SKM-1 treated with dmso at 0.1 percent for 144 hours (cell line): Measurements from ENCODE around the gene NELFB.

ENCODE experiments used
- DNase-seq: peaks from one replicate; lab custom pipeline; 2025; ENCODE audit not compliant: unreplicated experiment; lab: John Stamatoyannopoulos, UW

NELFB gene

DNA sequence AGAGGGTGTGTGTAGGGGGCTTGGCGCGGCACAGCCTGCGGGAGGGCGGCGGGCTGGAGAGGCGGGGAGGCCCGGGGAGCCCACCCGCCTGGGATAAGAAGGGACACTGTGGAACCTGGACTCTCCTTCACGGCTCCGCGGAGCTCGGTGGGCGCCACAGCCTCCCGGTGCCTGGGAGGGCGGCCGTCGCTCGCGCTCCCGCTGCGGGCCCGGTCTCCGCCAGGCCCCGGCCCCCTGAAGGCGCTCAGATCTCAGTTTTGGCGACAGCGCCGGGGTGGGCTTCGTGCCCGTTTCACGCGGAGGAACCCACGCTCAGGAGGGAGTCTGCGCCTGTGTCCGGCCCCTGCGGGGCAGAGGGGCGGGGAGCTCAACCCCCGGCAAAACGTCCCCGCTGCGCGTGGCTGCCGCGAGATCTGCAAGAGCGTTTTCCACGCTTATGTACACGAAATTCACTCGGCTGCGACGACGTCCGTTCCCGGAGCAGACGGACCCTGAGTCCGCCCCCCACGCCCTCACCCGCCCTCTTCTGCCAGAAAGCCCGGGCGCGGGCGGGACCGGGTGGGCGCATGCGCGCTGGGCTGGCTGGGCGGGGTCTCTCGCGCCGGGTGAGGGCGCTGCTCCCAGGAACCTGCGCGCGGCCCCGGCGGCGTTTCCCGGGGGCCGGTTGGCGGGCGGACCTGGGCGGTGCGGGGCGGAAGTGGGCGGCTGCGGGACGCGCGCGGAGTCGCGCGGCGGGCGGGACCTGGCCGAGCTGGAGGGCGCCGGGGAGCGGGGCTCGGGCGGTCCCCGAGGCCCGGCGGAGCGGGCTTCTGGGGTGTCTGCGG is at the start of gene NELFB:
Gene NELFB (plus strand): TSS at position 704 of the 824 bp plus-strand sequence.
- peak; percentile 80 for DNase-seq

DNA sequence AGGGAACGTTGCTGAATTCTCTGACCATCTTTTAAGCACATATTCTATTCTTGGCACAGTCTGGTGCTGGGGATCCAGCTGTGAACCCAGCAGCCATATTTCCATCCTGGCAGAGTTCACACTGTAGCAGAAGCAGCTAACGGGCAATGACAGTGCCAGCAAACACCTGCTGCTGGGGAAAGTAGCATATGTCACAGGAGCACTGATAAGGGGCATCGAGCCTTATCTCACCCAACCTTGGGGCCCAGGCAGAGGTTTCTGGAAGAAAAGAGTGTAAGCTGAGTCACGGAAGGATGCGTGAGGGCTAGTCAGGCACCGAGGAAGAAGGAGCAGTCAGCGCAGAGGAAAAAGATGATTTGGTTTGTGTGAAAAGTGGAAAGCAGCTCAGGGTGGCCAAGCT is 48.5 kb upstream of the NELFB start:
- DNase-seq, result no peak

DNA sequence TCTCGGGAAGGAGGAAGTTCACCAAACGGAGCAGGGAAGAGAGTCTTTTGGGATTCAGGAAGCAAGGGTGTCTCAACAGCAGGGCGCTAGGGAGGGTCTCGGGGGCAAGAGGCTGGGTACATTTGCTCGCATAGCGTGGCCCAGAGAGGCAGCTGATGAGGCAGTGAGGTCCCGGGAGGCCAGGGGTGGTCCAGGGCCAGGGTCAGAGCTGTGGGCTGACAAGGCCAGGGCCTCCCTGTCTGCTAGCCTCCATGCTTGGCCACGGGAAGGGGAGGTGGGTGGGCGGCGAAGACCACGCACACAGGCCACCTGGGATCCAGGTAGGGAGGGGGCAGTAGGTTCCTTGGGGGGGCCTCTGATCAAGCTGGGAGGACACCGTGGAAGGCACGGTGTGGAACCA is 43.6 kb upstream of the NELFB start:
- no peak for DNase-seq

DNA sequence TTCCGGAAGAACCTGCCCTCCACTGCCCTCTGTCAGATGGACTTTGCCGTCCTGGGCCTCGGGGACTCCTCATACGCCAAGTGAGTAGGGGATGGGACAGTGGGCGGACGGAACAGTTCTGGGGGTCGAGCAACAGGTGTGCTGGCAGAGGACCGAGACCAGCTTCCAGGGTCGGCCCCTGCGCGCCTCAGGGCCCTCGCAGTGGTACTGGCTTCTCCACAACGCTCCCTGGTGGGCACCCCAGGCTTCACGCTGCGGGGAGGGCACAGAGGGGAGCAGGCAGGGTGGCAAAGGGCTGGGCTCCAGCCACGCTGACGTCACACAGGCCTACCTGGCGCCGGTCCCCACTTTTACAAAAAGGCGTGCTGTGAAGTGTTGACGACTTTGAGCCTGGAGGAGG is 42.6 kb upstream of the NELFB start:
- DNase-seq, result no peak

DNA sequence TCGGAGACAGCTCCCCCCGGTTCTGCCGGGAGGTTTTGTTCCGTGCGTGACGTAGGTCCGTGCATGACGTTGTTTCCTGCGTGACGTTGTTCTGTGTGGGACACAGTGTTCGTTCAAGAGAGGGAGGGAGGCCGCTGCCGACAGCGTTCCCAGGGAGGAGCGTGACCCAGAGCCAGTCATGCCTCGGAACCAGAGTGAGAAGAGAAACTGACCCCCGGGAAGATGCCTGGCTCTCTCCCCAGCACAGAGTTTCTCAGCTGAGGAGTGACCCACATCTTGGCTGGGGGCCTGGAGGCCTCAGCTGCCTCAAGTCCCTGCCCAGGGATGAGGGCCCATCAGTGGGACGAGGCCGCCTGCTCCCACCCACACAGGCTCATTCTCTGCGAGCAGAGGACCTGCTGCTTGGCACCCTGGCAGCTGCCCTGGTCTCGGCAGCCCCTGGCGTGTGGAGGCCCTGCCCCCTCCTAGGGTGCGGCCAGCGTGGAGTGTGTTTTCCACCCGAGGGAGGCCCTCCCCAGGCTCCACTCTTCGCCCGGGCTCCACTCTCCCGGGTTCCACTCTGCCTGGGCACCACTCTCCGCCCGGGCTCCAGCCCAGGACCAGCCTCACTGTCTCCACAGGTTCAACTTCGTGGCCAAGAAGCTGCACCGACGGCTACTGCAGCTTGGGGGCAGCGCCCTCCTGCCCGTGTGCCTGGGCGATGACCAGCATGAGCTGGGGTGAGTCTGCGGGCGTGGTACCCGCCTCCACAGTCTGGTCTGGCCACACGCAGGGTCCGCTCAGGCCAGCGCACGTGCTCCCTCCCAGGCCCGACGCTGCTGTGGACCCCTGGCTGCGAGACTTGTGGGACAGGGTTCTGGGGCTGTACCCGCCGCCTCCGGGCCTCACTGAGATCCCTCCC is 41.7 kb upstream of the NELFB start:
- DNase-seq, result no peak

DNA sequence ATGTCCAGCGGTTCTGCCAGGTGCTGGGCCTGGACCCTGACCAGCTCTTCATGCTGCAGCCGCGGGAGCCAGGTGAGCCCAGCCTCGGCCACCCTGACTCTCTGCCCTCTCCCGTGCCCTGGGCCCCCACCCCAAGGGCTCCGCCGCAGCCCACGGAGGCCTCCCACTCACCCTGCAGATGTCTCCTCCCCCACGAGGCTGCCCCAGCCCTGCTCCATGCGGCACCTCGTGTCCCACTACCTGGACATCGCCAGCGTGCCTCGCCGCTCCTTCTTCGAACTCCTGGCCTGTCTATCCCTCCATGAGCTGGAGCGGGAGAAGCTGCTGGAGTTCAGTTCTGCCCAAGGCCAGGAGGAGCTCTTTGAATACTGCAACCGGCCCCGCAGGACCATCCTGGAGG is 40.5 kb upstream of the NELFB start:
- no peak for DNase-seq

DNA sequence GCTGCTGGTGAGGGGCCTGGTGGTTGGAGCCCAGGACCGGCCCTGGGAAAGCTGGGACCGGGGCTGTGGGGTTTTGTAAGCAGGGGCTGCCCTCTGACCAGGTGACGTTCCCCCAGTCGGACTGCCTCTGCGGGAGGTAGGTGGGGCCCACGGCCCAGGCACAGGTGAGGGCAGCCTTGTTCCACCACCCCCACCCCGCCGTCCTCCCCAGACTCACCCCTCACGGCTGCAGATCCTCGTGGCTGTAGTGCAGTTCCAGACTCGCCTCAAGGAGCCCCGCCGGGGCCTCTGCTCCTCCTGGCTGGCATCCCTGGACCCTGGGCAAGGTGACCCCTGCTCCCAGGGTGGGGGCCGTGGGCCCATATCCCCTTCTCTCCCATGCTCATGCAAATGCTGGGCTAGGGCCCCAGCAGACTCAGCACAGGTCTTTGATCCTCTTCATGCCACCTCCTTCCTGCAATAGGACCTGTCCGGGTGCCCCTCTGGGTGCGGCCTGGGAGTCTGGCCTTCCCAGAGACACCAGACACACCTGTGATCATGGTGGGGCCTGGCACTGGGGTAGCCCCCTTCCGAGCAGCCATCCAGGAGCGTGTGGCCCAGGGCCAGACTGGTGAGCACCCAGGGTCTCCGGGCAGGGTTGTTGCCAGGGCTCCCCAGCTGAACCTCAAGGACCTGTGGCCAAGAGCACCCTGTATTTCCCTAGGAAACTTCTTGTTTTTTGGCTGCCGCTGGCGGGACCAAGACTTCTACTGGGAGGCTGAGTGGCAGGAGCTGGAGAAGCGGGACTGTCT is 39.7 kb upstream of the NELFB start:
- no peak for DNase-seq

DNA sequence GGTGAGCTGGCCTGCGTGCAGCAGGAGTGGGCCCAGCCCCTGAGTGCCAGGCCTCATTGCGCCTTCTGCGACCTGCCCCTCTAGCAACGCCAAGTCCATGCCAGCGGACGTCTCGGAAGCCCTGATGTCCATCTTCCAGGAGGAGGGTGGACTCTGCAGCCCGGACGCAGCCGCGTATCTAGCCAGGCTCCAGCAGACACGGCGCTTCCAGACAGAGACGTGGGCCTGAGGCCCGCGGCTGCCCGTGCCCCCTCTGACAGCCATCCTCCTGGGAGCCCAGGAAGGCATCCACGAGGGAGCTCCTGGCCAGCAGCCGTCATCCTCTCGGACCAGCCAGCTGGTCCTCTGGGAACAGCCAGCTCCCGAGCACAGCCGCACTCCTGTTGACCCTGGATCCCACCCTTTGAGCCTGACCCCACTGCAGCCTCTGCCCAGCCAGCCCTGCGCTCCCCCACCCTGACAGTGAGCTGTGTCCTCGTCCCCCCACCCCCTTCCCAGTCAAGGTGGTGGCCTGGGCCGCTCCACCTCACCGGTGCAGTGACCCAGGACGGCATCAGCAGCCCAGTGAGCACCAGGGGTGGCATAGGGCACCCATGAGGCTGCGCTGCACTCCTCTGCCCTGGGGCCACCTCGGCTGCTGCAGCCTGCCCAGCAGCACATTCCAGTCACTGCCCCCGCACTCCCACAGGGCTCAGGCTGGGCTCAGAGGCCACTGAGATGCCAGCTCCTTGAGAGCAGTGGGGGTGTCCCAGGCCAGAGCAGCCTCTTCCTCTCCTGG is 38.8 kb upstream of the NELFB start:
- no peak for DNase-seq

DNA sequence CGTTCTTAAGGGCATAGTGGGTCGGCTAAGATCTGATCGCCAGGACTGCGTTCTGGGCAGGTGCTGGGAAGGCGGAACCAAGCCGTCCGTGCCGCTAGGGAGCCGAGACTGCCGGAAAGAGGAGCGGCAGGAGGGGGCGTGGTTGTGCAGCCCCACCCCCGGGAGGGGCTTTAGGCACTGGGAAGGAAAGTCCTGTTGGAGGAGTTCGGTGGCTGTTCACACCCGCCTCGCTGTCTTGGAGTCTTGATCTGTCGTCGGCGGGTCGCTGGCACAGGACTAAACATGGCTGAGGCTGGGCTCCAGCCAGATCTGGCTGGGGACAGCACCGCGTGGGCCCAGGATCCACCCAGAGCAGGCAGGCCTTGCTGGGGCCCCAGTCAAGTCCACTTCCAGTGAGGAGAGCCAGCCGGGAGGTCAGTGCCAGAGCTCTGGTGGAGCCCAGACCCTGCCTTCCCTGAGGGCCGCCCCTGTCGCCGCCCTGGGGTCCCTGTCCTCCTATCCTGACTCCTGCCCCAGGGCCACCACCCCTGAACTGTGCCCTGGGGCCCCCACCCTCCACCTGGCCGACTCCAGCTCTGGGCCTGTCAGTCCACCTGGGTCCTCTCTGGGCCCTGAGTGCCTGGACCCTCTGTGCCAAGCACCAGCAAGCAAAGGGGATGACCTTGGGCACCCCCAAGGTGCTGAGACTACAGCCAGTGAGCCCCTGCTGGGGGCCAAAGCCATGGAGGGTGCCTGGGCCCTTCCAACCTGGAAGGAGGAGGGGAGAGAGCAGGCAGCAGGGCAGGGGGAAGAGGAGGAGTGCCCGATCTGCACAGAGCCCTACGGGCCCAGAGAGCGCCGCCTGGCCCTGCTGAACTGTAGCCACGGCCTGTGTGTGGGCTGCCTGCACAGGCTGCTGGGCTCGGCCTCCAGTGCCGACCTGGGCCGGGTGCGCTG is 37.6 kb upstream of the NELFB start:
- no peak for DNase-seq

DNA sequence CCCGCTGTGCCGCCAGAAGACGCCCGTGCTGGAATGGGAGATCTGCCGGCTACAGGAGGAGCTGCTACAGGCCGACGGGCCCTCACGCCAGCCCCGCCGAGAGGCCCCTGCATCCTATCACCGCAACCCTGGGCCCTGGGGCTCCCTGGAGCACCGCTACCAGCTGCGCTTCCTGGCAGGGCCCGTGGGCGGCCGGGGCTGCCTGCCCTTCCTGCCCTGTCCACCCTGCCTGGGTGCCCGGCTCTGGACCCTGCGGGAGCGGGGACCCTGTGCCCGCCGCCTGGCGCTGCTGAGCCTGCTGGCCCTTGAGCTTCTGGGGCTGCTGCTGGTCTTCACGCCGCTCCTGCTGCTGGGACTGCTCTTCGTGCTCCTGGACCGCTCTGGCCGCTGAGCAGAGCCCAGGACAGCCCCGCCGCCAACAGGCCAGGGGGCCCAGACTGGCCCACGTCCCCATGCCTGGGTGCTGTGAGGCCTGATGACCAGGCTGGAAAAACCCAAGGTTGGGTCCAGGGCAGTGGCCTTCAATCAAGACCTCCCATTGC is 36.8 kb upstream of the NELFB start:
- DNase-seq, result no peak

DNA sequence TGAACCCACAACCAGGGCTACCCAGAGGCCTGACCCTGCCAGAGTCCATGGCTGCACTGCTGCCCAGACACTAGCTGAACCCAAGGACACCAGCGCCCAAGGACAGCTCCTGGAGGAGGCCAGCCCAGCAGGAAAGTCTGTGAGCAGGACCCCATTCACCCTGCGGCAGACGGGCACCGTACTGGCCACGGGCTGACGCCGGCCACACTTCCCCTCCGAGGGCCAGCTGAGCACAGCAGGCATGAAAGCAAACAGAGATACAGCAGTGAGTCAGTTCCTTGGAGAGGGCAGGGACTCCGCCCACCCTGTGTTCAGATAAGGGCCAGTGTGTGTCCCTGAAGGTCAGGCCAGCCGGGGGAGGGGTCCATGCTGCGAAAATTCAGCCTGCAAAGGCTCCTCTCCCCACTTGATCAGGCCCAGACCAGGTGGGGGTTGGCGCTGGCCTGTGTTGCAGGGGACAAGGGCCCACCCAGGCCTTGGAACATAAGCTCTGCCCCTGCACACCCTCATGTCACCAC is 36.3 kb upstream of the NELFB start:
- no peak for DNase-seq

DNA sequence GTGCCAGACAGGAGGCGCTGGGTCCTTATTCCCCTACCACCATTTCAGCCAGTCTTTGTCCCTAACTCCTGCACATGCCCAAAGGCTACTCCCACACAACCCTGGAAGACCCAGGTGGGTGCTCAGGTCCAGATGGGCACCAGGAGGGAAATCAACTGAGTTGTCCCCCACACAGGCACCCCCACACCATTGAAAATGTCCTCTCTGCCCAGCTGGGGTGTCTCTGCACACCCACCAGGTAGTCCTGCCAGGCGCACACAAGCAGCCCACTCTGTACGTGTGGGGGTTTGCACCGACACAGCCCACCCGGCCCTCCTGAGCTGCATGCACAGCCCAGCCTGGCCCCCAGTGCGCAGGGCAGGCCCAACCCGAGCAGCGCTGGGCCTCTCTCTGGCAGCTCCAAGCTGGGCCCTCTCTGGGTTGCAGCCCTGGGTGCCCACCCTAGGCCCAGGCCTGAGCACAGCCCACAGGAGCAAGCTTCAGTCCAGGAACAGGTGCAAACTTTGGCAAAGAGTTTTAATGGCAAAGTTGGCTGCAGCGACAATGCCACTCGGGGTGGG is 35.3 kb upstream of the NELFB start:
- DNase-seq, result no peak

DNA sequence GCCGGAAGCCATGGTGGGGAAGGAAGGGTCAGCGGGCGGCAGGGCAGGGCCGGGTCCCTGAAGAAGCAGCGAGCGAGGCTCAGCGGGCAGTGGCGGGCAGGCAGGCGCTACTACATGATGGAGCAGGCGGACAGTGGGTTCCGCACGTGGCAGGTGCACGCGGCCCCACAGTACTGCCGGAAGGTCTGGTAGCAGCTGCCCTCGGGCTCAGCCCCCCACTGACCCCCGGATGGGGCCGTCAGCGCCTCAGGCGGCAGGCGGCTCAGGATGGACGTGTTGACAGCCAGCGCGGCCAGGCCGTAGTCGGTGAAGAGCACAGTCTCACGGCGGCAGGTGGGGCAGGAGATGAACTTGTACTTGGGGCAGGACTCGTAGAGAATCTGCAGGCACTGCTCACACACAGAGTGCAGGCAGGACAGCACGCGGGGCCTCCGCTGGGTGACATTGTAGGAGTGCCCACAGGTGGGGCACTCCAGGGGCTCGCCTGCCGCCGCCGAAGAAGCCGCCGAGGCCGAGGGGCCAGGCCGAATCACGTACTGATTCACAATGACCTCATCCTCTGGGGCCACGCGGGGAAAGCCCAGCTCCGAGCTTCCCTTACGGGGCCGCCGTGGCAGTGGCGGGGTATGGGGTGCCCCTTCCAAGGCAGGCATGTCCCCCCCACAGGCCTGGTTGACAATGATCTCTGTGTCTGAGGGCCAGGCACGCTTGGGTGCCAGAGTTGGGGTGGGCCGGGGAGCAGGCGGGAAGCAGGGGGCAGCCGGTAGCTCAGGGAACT is 34.6 kb upstream of the NELFB start:
- DNase-seq, result no peak

DNA sequence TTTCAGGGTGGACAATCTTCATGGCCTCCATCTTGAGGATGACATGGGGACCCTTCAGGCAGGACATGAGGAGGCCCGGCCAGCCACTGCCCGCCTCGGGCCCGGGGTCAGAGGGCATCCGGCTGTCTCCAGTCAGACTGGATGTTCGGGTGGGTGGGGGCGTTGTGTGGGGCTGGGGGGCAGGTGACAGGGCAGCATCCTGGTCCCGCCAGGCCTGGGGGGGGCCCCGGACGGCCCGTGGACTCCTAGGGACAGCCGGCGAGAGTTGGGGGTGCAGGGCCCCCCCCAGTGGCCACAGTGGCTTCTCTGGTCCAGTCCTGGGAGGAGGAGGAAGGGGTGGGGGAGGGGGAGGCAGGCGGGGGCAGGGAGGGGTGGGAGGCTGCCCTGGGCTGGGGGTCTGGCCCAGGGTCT is 34.0 kb upstream of the NELFB start:
- no peak for DNase-seq

DNA sequence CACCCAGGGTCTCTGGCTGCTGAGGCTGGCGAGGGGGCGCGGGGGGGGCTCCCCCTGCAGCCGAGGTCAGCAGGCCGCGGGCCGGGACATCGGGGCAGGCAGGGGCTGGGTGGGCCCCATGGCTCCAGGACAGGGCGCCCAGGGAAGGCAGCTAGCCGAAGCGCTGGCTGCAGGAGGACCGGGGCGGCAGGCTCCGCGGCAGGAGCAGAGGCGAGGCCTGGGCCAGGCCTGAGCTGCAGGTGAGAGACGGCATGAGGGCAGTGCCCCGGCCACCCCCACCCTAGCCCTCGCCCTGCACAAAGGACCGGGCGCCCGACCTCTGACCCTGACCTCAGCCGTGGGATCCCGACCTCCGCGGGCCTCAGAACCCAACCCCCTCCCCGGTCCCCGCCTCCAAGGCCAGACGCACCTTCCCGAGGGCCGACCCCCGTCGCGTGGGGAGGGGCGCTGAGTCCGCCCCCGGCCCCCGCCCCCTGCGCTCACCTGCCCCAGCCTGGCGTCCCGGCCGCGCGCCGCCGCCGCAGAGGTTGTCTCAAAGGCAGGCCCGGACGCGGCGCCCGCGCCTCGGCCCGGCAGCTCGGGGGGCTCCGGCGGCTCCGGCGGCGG is 33.5 kb upstream of the NELFB start:
- no peak for DNase-seq

DNA sequence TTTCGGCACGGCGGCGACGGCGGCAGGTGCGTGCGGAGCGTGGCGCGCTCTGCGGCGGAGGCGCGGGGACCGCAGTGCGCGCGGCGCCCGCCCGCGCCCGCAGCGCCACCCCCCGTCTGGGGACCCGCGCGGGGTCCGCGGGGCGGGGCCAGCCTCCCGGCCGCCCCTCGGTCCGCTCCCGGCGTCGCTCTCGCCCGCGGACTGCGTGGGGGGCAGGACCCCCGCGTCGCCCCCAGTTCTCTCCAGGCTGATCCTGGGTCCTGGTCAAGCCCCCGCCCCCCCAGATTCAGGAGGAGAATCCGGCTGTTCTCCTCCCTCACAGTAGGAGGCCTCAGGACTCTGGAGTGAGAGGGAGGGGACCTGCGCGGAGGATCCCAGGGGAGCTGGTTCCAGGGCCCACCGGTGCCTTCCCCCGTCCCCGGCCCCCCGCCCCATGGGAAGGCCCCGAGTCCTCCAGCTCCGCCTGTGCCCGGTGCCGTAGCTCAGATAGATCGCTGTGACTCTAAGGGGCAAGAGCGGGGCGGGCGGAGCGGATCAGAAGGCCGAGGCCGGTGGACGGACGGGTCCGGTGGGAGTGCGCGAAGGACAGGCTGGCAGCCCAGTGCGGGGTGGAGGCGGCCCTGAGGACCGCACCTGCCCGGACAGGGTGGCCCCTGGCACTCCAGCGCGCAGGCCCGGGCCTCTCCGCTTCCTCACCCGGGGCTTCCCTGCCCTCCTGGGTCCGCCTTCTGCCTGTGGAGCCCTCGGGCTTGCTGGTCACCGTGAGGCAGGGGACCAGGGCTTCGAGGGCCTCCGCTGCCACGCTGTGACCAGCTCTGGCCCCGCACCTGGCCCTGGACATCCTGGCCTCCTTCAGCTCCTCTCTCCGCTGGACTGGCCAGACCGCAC is 32.7 kb upstream of the NELFB start, which contains the start of gene RNF208:
Gene RNF208 (minus strand): TSS at position 51 of the 888 bp plus-strand sequence. CDS start 1,028 bp downstream, outside the sequence.
- no peak for DNase-seq
